DOHH2 (cell line): Measurements from ENCODE around the gene KRT20.

Experiments
- CTCF ChIP-seq: fragments of 200-600 bp; sonication (generic); IDR thresholded peaks from one replicate; pipeline ENCODE4 v1.5.1; 2014; ENCODE audit warnings: antibody characterized with exemption, mild to moderate bottlenecking, low read depth, low read length; ENCODE audit not compliant: poor library complexity, severe bottlenecking
- EZH2phosphoT487 ChIP-seq: fragments of 200-600 bp; sonication (generic); IDR thresholded peaks from 2 replicates; pipeline ENCODE4 v1.6.1; 2017; ENCODE audit warnings: borderline replicate concordance, mild to moderate bottlenecking, antibody characterized with exemption, low read length, moderate library complexity, mixed read lengths

- no peak for TF ChIP-seq CTCF
- no peak for TF ChIP-seq EZH2phosphoT487
These were observed 24.7 kb upstream of the KRT20 start for GRCh38 chr17:40909755-40910154.
